ACC112 (cell line): Measurements from ENCODE around the gene SLC4A4.
"Not testable (repeated sequence)": the region's sequence is repeated elsewhere in the genome, so short reads cannot be mapped to it uniquely, and the experiment has no call there.

Experiments
- H2AFZ ChIP-seq: fragments of 200-600 bp; sonication (generic); one replicate; pipeline ENCODE4 v1.6.0; 2017; ENCODE audit warnings: antibody characterized with exemption, low read length; ENCODE audit not compliant: unreplicated experiment
- H3K27ac ChIP-seq: fragments of 200-600 bp; sonication (generic); 2 replicates; pipeline ENCODE4 v1.5.1; 2014; ENCODE audit warnings: low read depth, mild to moderate bottlenecking, antibody characterized with exemption, low read length, moderate library complexity
- H3K27me3 ChIP-seq: fragments of 200-600 bp; sonication (generic); 2 replicates; pipeline ENCODE4 v1.6.1; 2014; ENCODE audit warnings: mild to moderate bottlenecking, antibody characterized with exemption, low read length, moderate library complexity, mixed read lengths; ENCODE audit not compliant: insufficient read depth
- H3K36me3 ChIP-seq: fragments of 200-600 bp; sonication (generic); 2 replicates; pipeline ENCODE4 v1.6.1; 2016; ENCODE audit warnings: mild to moderate bottlenecking, antibody characterized with exemption, low read length, moderate library complexity, mixed read lengths; ENCODE audit not compliant: insufficient read depth
- H3K4me1 ChIP-seq: fragments of 200-600 bp; sonication (generic); one replicate; pipeline ENCODE4 v1.6.1; 2016; ENCODE audit warnings: low read length, mixed read lengths; ENCODE audit not compliant: insufficient read depth, unreplicated experiment, control insufficient read depth
- H3K4me3 ChIP-seq: fragments of 200-600 bp; sonication (generic); 2 replicates; pipeline ENCODE4 v1.5.1; 2014; ENCODE audit warnings: mild to moderate bottlenecking, low read depth, low read length
- H3K79me2 ChIP-seq: fragments of 200-600 bp; sonication (generic); one replicate; pipeline ENCODE4 v1.6.0; 2016; ENCODE audit warnings: low read length; ENCODE audit not compliant: control insufficient read depth, unreplicated experiment, insufficient read depth

The SLC4A4 gene

DNA sequence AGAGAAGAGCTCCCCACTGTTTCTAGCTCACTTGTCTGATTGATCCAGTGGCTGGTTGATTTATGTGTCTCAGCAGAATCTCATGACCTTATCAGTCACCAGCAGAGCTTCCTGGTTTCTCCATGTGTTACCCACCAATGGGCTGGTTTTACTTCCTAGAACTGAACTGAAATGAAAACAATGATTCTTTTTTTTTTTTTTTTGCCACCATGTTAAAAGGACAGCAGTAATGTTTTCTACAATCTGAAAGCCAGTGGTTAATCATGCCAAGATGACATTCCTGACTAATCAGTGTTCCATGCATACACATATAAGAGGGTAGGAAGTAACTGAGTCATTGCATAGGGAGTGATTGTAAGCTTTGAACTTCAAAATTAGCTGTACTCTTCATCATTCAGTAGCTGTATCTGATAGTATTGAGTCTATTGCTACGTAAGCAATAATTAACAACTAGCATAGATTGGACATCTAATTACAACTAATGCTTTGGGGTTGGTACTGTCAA is 67.7 kb downstream of the SLC4A4 start:
- Histone ChIP-seq H2AFZ (no peak overlapping the region), H3K27me3 (no peaks in the 10 kb centered on the region), H3K4me3 (no peak overlapping the region), H3K4me1 (no peaks in the 10 kb centered on the region), H3K27ac (no peak overlapping the region), H3K36me3 (no peaks in the 10 kb centered on the region), H3K79me2 (no peaks in the 10 kb centered on the region)

DNA sequence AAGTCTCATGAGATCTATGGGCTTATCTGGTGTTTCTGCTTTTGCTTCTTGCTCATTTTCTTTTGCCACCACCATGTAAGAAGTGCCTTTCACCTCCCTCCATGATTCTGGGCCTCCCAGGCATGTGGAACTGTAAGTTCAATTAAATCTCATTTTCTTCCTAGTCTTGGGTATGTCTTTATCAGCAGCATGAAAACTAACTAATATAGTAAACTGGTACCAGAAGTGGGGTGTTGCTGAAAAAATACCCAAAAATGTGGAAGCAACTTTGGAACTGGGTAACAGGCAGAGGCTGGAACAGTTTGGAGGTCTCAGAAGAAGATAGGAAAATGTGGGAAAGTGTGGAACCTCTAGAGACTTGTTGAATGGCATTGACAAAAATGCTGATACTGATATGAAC is 70.1 kb downstream of the SLC4A4 start:
- not testable (repeated sequence) for H3K36me3 ChIP-seq, H3K79me2 ChIP-seq, H2AFZ ChIP-seq, H3K27ac ChIP-seq, H3K27me3 ChIP-seq, H3K4me1 ChIP-seq, H3K4me3 ChIP-seq

DNA sequence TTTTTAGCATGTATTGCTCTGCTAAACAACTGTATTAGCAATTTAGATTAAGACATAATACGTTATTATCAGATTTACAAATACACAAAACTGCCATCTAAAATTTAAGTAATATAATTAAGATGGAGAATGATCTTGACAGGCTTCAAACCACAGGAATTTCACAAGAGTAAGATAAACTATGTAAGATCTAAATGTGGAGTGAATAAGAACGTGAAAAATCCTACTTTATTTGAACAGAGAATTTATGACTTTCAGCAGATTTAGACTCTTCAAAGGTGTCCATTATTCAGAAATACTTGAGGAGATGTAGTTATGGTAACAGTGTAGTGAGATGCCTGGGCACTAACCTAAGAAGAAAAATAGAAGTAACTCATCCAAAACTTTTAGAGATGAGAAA is 73.2 kb downstream of the SLC4A4 start:
- no peak overlapping the region for H3K27ac ChIP-seq
- no peaks in the 10 kb centered on the region for H3K36me3 ChIP-seq
- H3K4me3 ChIP-seq: no peak overlapping the region
- H2AFZ ChIP-seq: no peak overlapping the region
- H3K4me1 ChIP-seq: no peaks in the 10 kb centered on the region
- H3K79me2 ChIP-seq: no peaks in the 10 kb centered on the region
- H3K27me3 ChIP-seq: no peaks in the 10 kb centered on the region

DNA sequence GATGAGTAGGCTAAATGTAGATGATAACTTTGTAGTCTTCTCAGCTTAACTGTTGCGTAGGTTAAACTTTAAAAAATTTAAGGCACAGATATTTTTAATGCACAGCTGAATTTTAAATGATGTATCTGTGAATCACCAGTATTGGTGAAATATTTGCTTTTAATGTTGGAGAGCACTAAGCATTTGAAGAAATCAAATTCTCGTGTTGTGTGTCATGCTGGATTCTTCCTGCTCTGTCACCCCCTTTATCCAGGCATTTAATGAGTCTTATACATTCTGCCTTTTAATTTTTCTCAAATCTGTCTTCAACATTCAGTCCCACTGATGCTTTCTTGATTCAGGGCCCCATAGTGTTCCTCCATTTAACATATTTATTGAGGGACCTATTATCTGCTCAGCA is 76.7 kb downstream of the SLC4A4 start:
- no peaks in the 10 kb centered on the region for H3K4me1 ChIP-seq
- no peak overlapping the region for H3K4me3 ChIP-seq
- H3K27me3 ChIP-seq: no peaks in the 10 kb centered on the region
- no peaks in the 10 kb centered on the region for H3K79me2 ChIP-seq
- H2AFZ ChIP-seq: no peak overlapping the region
- no peaks in the 10 kb centered on the region for H3K36me3 ChIP-seq
- H3K27ac ChIP-seq: no peak overlapping the region

DNA sequence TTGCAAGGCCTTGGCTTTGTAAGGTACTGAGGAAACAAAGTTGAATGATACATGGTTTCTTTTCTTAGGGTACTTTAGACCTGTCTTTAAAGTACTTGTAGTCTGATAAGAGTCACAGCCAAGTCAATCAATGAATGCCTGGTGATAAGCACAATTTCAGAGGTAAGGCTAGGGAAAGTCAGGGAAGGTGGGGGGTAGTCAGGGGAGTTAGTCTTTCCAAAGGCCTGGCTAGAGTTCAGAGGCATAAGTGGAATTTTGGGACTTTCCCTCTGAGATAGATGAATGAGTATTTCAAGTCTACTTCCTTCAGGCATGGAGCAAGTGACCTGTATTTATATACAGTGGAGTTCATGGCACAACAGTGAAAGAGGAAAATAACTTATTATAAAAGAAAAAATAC is 78.3 kb downstream of the SLC4A4 start:
- Histone ChIP-seq H3K36me3 (no peaks in the 10 kb centered on the region), H3K4me3 (no peak overlapping the region), H2AFZ (no peak overlapping the region), H3K79me2 (no peaks in the 10 kb centered on the region), H3K4me1 (no peaks in the 10 kb centered on the region), H3K27me3 (no peaks in the 10 kb centered on the region), H3K27ac (no peak overlapping the region)

DNA sequence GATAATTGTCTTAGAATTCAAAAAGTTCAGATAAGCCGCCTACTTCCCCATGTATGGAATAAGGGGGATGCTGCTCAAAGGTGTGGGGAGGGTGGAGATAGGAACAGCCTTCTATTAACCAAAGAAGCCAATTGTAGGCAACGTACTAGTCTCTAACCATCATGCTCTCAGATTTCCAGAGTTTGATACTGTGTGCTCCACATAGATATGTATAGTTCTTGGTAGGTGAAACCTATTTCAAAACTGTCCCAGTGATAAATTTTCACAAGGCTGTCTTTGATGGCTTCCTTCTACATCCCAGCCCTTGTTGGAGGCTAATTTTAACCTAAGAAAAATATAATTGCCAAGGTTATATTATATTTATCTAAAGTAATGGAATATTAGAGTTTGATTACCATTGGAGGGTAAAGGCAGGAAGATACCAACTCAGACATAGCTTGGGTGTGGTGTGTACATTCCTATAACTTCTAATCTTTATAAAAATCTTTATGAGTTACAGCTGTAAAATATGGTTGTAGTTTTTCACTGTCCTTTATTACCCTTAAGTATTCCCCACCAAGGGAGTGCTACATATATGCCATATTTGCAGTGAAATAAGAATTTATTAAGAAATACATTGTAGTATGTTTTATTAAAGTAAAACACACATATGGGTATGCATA is 87.7 kb downstream of the SLC4A4 start:
- Histone ChIP-seq H2AFZ (no peak overlapping the region), H3K4me1 (no peaks in the 10 kb centered on the region), H3K27ac (no peak overlapping the region), H3K36me3 (no peaks in the 10 kb centered on the region), H3K4me3 (no peak overlapping the region), H3K27me3 (no peaks in the 10 kb centered on the region), H3K79me2 (no peaks in the 10 kb centered on the region)

DNA sequence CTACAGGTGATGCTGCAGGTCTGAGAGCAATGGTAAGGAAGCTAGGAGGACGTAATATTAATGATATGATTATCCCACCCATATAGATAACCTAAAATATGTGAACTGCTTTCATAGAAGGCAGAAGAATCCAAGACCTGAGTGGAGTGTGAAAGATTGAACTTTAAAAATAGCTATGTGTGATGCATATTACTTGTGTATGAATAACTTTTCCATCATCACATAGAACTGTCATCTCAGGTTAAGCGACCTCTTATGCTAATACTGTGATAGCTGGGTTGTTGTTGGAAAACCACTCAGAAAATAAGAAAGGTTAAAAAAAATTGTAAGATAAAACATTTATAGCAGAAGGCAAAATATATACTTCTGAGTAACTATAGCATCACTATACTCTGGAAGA is 90.3 kb downstream of the SLC4A4 start:
- Histone ChIP-seq H3K4me1 (no peaks in the 10 kb centered on the region), H3K27me3 (no peaks in the 10 kb centered on the region), H3K27ac (no peak overlapping the region), H2AFZ (no peak overlapping the region), H3K79me2 (no peaks in the 10 kb centered on the region), H3K4me3 (no peak overlapping the region), H3K36me3 (no peaks in the 10 kb centered on the region)

DNA sequence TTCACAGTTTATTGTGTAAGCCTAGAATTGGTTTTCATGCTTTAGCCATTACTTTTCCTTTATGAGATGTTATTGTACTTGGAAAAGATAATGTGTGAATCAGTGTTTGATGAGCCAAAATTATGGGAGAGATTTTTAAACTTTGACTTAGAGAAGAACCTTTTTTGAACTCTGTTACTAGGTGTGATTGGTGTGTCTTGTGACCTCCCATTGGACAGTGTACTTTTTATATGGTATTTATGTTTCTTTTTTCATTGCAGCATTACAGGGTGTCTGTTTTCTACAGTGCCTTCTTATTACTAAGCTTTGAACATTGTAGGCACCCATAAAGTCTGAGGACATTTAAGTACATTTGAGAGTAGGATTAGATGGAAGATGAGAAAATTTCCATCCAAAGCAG is 91.1 kb downstream of the SLC4A4 start:
- Histone ChIP-seq H3K4me1 (no peaks in the 10 kb centered on the region), H3K4me3 (no peak overlapping the region), H3K27me3 (no peaks in the 10 kb centered on the region)

DNA sequence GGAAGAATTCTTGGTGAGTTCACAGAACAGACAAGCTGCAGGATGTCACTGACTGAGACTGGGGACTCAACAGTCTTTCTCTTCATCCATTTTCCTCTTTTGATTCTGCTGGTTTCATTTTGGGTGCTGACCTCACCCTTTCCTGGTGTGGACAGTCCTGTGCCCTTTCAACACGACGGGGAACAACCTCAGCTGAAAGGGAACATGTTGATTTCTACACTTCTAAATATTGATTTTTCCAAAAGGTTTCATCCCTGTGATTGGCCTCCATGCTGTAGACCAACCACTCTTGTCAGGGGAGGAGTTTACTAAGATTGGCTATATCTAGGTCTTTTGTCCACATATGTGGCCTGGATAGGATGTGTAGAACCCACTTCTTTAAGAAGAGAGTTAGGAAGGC is 91.8 kb downstream of the SLC4A4 start:
- Histone ChIP-seq H3K27ac (no peak overlapping the region), H3K79me2 (no peaks in the 10 kb centered on the region), H3K4me3 (no peak overlapping the region)

More for the DNA sequence above, 91.1 kb downstream of the SLC4A4 start:
- H2AFZ ChIP-seq: no peak overlapping the region
- no peak overlapping the region for H3K27ac ChIP-seq
- H3K36me3 ChIP-seq: no peaks in the 10 kb centered on the region
- no peaks in the 10 kb centered on the region for H3K79me2 ChIP-seq

DNA sequence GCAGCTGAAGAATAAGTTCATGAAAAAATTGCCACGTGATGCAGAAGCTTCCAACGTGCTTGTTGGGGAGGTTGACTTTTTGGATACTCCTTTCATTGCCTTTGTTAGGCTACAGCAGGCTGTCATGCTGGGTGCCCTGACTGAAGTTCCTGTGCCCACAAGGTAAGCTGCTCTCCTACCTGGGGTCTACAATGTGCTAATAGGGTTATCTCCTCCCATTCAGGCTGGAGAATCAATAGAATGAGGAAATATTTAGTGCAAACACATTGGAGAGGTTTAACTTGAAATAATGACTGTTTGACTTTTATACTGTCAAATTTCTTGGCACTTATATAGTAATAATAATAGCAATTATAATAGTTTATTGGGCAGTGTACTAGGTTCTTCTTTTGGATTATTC is 101.8 kb downstream of the SLC4A4 start:
- no peaks in the 10 kb centered on the region for H3K27me3 ChIP-seq
- H3K4me3 ChIP-seq: no peak overlapping the region
- no peaks in the 10 kb centered on the region for H3K4me1 ChIP-seq
- H2AFZ ChIP-seq: no peak overlapping the region
- H3K36me3 ChIP-seq: no peaks in the 10 kb centered on the region
- no peak overlapping the region for H3K27ac ChIP-seq
- H3K79me2 ChIP-seq: no peaks in the 10 kb centered on the region

More for the DNA sequence above, 91.8 kb downstream of the SLC4A4 start:
- Histone ChIP-seq H3K4me1 (no peaks in the 10 kb centered on the region), H3K27me3 (no peaks in the 10 kb centered on the region), H3K36me3 (no peaks in the 10 kb centered on the region), H2AFZ (no peak overlapping the region)
